Hippocampal formation (tissue), 2 donors: Measurements from ENCODE around the gene RIOK2.

Experiments
- DNase-seq, 2 donors: peaks; one replicate each; lab custom pipeline; 2025; lab: John Stamatoyannopoulos, UW

The RIOK2 gene

DNA sequence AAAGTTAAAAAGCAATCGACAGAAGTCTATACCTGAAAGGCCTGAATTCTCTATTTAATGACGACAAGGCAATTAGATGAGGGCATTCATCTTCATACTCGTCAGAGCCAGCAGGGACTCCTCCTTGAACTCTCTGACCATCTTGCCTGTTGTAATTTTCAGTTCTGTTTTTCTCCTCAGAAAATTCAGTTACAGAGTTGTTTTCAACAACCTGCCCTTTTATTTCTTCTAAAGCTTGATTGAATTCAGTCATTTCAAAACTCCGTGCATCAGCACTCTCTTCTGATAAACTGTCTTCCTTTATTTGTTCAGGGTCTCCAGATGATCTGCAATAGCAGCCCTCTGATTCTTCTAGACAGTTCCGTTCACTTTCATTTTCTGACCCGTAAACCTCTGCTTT, 15.6 kb downstream of the RIOK2 start:
- DNase-seq: no peak

DNA sequence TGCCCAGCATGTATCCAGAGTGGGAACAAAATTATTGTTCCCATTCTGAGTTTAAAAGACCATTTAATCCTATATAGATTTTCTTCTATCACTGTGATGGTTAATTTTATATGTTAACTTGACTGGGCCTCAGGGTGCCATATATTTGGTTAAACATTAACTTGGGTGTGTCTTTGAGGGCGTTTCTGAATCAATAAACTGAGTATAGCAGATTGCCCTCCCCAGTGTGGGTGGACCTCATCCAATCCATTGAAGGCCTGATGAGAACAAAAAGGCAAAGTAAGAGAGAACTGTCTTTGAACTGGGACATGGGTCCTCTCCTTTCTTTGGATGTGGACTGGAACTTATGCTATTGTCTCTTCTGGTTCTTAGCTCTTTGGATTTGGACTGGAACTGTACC, 17.3 kb downstream of the RIOK2 start:
- DNase-seq: no peak

DNA sequence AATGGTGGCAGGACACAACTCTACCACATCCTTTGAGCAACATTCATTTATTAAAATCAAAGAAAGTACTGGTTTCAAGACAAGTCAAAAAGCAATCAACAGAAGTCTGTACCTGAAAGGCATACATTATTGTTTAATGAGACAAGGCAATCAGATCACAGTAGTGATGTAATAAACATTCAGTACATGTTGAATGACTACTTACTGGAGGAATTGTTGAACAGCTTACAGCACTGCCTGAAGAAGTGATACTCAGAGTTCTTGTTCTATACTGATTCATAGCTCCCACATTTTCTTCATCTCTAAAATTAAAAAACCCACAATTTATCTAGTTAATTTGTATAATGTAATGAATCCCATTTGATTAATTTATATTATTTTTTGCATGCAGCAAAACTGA, 18.2 kb downstream of the RIOK2 start:
- no peak for DNase-seq

DNA sequence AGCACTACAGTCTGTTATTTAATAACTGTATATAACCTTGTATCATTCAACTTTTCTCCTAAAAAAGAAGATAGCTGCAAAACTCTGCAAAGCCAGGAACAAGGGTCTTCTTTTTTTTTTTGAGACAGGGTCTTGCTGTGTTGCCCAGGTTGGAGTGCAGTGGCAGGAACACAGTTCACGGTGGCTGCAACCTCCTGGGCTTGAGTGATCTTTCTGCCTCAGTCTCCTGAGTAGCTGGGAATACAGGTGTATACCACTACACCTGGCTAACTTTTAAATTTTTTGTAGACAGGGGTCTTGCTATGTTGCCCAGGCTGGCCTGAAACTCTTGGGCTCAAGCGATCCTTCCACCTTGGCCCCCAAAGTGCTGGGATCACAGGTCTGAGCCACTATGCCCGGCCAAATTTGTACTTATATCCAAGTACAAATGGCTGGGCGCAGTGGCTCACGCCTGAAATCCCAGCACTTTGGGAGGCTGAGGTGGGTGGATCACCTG, 19.2 kb downstream of the RIOK2 start:
- DNase-seq: no peak

DNA sequence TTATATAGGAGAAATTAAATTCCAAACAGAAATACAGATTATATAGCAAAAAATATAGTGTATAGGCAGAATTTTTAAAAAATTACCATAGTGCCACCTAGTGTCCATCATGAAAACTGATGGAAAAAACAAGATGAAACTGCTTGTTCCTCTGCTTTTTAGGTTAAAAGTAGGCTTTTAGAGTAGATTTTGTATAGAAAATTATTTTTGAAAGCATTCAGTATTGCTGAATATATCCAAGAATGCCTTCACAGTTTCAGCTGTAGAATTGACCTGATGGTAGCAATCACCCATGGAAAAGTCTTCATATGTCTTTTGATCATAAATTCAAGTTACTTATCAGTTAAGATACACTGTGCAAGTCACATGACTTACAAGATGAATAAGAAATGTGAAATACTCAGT, 19.7 kb downstream of the RIOK2 start:
- peak in 1 of 2 donors; percentile 39 for DNase-seq

DNA sequence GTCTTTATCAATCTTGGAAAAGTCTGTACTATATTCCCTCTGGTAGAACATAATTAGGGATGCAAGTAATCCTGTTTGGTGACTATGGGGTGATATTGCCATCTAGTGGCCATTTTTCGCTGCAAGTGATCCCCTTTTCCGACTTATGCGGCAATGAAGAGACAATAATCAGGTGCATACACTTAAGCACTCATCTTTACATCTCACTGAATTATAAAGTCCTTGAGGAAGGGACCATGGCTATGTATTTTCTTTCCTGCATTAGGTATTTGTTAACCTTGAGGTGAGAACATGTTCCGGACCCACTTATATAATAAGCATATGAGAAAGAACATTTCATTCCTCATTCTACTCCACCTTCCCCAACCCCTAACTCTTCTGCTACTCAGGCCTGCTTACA, 21.0 kb downstream of the RIOK2 start:
- DNase-seq: peak; percentile 41 to 86

DNA sequence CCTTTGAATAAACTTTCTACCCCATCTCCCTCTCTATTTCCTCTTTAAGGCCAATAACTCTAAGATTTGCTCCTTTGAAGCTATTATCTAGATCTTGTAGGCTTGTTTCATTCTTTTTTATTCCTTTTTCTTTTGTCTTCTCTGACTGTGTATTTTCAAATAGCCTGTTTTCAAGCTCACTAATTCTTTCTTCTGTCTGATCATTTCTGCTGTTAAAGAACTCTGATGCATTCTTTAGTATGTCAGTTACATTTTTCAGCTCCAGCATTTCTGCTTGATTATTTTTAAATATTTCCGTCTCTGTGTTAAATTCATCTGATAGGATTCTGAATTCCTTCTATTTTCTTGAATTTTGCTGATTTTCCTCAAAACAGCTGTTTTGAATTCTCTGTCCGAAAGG, 25.4 kb downstream of the RIOK2 start:
- no peak for DNase-seq

DNA sequence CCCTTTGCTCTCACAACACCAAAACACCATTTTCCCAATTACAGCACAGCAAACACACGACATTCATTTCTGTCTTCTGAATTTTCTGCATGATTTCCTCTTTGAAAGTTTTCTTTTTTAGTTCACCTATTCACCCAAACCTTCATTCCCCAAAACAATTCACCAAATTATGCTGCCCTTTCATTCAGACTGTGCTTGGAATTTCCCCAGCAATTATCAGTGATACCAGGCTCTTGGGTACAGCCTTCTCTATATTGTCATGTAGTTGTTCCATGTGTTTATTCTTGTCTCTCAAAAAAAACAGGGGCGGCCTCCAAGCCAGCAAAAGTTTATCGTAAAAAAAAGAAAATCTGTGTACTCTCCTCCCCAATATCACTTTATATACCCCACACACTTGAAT, 31.7 kb downstream of the RIOK2 start:
- no peak for DNase-seq

DNA sequence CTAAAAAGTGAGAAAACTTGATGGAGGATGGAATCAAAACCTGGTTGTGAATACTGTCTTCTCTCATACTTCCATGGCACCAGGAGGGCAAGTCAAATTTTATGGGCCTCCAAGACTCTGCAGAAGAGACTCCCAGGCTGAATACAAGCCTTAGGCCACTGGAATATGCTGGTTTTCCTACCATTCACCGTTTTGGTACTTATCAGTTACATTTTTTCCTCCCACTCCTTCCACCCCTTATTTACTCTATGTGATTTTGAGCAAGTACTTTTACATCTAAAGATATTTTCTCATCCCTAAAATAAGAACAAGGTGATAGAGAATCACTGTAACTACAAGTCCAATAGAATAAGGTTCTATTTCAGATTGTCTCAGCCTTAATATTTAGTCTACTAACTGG, 32.6 kb downstream of the RIOK2 start:
- DNase-seq: no peak

DNA sequence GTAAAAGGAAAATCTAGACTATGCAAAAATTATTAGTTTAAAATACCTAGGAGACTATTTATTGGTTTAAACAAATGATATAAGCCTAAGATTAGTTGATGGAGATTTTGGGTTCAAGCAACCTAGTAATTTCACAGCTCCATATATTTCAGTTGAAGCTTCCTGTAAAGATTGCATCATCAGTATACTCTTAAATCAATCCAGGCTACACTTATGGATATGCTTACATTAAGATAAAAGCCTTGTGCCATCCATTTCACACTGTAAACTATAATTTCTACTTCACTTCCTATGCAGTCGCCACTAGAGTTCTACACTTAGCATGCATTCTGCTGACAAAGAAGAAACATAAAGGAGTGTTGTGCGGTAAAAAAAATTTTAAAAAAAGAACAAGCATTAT, 33.3 kb downstream of the RIOK2 start:
- no peak for DNase-seq

DNA sequence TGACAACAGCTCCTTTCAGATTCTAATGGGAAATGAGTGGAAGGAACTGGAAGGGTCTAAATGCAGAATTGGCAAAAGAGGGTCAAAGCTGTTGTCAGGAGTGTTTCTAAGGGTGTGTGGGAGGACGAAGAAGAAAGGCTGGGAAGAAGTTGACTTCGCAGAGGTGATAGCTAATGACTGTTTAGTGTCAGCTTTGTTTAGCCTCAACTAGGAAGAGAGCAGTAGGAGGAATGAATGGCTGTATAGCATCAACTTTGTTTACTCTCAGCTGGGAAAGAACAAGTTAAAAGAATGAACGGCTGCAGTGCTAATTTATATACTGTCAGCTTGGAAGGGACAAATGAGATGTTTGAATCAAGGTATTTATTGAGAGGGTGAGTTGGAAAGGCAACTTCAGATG, 34.8 kb downstream of the RIOK2 start:
- no peak for DNase-seq

DNA sequence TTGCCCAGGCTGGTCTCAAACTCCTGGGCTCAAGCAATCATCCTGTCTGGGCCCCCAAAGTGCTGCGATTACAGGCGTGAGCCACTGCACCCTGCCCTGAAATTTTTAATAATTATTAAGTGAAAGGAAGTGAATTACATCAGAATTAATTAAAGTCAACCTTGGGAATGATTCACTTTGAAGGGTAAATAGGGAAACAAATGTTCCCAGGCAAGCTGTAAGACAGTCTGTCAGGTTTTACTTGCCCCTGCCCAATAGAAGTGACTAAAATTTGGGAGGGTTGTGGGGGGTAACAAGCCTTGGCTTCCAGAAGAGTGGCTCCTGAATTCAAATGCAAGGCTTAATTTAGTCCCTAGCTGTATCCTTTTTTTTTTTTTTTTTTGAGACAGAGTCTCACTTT, 39.3 kb downstream of the RIOK2 start:
- DNase-seq: no peak

DNA sequence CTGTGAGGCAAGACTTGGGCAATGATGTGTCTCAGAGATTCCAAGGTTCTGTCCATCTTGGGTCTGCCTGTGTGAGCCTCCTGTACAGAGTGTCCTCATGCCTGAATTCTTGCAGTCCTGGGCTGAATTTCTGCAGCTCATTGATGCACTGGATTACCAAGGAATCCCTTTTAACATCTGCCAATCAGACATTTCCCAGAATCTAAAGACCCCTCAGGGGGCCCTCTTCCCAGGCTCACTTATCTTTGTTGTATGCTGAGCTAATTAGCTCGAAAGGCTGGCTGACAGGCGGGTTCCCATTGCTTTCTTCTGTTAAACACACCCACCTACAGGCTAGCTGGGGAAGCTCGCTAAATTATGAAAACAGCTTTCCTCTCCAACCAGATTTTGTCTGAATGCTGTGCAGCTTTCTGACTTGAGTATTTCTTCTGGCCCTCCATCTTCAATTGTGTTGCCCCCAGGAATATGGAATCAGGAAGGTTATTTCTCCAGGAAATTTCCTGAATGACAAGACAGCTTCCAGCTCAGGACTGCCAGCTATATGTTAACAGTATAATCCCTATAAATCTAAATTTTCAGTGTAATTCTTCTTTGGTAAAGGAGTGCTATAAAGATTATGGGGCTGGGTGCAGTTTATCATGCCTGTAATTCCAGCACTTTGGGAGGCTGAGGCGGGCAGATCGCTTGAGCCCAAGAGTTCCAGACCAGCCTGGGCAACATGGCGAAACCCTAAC, 40.4 kb downstream of the RIOK2 start, which contains the start of gene LIX1:
Gene LIX1 (minus strand): TSS at position 91 of the 734 bp plus-strand sequence. CDS start 35 bp downstream, at position 56.
- DNase-seq: peak; percentile 56 to 75

DNA sequence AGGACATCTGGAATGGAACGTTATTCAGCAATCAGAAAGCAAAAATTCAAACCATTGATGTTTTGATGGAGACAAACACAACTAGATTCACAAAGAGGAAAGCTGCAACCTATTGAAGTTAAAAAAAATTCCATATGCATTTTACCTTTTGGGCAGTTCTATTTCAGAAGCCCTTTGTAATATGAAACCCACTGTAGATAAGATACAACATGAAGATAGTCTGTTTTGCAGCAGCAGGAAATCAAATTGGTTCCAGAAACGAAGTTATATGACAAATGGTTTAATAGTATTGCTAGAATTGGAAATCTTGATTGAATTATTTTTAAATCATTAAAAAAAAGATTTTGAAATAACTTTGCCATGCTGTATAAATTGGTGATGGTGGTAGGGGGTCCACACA, 41.5 kb downstream of the RIOK2 start:
- no peak for DNase-seq

DNA sequence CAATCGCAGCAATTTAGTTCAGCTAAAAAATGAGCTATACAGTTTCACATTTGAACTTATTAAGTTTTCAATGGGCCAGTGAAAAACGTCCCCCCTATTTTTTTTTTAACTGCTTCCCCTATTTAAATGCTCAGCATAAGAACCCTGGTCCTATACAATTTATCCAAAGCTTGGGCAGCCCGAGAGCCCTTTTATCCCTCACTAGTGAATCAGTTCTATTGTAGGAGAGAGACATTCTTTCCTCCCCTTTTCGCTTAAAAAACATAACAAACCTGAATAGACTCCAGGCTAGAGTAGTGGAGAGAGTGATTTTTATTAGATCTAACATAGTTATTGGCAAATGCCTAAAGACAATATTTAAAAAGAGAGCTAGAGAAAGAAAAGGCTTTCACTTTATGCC, 42.0 kb downstream of the RIOK2 start:
- no peak for DNase-seq

DNA sequence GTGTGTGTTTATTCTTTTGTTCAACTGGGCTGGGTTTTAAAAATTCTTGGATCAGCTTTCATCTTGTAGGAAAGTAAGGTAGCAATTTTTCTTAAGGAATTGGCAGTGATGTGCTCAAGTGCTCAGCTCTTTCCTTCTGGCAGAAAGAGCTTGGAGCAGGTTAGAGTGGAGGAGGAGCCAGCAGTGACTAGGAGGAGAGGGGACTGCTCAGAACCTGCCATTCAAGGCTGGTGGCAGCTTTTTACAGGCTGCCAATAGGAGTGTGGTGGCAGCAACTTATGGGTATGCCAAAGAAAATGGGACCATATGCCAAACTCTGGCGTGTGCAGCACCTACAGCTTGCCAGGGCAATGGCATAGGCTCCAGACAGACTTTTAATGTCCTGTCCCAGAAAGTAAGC, 42.8 kb downstream of the RIOK2 start:
- DNase-seq: peak; percentile 21 to 45

DNA sequence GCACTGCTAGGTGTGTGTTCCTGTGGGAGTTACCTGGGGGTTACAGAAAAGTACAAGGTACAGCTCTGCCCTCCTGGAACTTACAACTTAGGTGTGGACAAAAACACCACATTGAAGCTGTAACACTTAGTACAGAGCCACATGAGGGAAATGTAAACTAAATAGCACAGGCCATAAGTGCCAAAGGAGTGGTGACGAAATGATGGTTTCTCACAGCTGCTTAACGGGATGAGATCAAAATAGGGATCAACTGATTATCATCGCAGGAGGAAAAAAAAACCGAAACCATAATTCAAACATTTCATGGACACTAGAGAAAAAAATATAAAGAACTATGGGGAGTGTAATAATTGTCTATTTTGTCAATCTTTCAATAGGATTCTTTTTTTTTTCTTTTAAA, 46.6 kb downstream of the RIOK2 start:
- no peak for DNase-seq

DNA sequence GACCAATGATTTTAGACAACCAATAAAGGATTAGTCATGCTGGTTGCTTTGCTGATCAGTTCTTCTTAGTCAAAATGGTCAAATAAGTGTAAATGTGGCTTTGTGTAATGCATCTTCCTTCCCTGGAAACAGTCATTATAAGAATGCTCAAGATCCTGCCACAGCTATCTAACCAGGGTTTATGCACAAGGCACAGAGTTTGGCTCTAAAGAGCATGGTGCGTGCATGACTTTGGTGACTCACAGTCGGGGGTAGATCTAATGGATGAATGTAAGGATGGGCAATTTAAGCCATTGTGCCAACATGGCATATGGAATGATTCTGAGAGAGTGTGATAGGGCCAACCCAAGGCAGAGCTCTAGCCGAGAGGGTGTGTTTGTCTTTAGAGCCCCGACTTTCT, 47.2 kb downstream of the RIOK2 start:
- no peak for DNase-seq

DNA sequence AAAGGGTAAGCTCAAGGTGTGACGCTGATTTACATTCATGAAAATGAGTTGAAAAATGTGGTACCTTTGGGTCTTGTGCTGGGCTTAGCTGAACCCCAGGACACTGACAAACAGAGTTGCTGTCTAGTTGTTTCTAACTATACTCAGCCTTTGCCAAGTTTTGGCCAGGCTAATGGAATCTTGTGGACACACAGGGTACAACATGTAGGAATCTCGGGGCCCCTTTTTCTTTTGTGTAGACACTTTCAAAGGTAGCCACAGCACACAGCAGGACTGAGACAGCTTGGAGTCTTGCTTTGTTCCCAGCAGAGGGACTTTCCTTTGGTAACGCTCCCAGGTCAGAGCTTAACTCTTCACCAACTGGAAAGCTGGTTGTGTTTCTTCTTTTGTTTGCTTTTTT, 48.4 kb downstream of the RIOK2 start:
- no peak for DNase-seq

DNA sequence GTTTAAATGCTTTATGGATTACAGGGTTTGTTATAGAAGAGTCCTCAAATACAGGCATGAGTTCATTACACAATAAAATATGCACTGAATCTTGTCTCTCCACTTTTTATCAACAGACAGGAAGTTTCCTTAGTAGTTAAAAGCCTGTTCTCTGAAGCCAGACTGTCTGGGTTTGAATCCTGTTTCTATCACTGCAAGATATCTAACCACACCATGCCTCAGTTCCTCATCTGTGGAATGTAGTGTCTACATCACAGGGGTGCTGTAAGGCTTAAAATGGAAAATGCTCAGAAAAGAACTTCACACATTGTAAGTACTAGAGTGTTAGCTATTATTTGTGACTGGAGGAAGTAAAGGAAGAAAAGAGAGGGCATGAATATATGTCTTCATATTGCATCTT, 49.9 kb downstream of the RIOK2 start:
- DNase-seq: no peak

DNA sequence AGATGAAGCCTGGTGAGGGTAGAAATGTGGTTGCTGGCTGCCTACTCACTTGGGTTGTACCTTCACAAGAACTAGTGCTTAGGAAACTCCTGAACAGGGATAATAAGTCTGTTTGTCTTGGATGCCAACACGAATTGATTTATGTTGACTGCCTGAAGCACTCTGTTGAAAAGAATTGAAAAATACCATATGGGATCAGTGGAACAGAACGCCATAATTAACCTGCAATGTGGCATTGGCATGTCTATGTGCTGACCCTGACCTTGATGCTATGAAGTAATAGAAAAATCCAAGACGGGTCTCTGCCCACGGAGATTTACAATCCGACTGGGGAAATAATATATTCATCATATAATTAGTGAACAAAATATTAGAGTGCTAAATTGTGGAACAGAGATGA, 51.1 kb downstream of the RIOK2 start:
- no peak for DNase-seq

DNA sequence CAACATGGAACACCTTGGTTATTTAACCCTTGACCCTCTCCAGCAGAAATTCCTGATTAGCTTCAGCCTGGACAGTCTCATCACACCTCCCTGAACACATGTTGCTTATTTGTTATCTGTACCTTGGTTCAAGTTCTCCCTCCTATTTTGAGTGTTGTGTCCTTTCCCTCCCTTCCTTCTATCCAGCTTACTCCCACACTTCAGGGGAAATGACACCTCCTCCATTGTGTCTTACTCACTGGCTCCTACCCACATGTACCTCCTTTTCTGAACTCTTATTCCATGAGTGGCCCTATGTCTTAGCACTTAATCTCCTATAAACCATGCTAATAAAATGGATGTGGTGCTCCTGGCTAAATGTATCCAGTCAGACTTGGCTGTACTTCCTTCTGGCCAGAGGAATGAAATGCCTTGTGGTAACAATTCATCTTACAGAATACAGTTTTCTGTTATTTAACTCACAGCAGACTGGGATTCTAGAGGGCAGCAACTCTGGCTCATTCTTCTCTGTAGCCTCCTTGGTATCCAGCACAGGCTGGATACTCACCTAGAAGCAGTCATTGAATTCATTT, 51.8 kb downstream of the RIOK2 start:
- DNase-seq: no peak

DNA sequence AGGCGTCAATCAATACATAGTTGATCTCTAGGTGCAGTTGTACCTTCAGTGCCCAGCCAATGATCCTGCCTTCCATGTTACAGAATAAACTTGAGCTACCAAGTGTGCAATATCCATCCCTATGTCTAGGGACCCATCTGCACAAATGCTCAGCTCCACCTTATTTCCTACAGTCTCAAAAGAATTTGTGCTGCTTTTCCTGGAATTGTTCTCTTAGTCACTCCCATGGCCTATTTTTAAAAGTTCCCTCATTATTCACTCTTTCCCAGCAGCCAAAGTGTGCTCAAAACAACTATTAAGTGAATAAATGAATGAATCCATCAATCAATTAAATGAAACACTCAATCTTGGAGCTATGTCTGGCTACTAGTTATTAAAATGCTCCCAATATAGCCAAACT, 55.3 kb downstream of the RIOK2 start:
- DNase-seq: no peak
